Measurements from ENCODE around the gene KLHDC10.

DNA sequence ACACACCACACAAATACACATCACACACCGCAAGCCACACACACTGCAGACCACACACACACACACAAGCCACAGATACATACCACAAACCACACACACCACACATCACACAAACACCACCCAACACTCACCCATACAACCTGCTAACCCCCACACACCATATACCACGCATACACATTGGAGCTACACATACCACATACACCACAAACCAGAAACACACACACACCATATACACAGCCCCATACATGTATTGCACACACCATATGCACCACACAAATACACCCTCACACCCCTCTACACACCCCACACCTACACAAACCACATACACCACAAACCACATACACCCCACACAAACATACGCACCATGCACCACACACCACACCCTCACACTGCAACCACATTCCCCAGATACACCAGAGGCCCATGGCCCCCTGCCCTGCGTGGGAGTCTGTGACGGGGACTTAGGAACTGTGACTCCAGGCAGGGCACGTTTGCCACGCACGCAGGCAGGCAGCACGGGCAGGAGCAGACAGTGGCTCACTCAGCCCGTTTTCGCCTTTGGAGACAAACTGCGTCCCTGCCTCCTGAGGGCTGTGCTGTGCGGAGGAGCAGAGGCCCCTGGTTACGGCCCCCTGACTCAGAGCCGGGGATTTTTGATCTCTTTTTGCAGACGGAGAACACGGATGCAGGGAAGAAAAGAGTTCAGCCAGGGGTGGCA is 82.3 kb downstream of the KLHDC10 start:
- TF ChIP-seq, protein P1, sequence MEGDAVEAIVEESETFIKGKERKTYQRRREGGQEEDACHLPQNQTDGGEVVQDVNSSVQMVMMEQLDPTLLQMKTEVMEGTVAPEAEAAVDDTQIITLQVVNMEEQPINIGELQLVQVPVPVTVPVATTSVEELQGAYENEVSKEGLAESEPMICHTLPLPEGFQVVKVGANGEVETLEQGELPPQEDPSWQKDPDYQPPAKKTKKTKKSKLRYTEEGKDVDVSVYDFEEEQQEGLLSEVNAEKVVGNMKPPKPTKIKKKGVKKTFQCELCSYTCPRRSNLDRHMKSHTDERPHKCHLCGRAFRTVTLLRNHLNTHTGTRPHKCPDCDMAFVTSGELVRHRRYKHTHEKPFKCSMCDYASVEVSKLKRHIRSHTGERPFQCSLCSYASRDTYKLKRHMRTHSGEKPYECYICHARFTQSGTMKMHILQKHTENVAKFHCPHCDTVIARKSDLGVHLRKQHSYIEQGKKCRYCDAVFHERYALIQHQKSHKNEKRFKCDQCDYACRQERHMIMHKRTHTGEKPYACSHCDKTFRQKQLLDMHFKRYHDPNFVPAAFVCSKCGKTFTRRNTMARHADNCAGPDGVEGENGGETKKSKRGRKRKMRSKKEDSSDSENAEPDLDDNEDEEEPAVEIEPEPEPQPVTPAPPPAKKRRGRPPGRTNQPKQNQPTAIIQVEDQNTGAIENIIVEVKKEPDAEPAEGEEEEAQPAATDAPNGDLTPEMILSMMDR (IDR thresholded peaks at IDR 0.05), result no peak
- no peak for TF ChIP-seq POLR2A (IDR thresholded peaks at IDR 0.05)
